ENCODE measurements around the gene CLCN5.

- TF ChIP-seq, protein P1, sequence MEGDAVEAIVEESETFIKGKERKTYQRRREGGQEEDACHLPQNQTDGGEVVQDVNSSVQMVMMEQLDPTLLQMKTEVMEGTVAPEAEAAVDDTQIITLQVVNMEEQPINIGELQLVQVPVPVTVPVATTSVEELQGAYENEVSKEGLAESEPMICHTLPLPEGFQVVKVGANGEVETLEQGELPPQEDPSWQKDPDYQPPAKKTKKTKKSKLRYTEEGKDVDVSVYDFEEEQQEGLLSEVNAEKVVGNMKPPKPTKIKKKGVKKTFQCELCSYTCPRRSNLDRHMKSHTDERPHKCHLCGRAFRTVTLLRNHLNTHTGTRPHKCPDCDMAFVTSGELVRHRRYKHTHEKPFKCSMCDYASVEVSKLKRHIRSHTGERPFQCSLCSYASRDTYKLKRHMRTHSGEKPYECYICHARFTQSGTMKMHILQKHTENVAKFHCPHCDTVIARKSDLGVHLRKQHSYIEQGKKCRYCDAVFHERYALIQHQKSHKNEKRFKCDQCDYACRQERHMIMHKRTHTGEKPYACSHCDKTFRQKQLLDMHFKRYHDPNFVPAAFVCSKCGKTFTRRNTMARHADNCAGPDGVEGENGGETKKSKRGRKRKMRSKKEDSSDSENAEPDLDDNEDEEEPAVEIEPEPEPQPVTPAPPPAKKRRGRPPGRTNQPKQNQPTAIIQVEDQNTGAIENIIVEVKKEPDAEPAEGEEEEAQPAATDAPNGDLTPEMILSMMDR (IDR thresholded peaks at IDR 0.05), result no peak
- TF ChIP-seq POLR2A (IDR thresholded peaks at IDR 0.05), result no peak
Measured at GRCh38 chrX:49986058-49986457, 63.7 kb downstream of the CLCN5 start.
